Measurements from ENCODE around the gene PGC.

Gene PGC

GRCh38 chr6:41708856-41709255 is 38.3 kb downstream of the PGC start:
- TF ChIP-seq CTCF (conservative IDR thresholded peaks at IDR 0.05), result no peak
- no peak for TF ChIP-seq ZFX (IDR thresholded peaks at IDR 0.05)
- no peak overlapping the region for H3K27ac ChIP-seq

- H3K27ac ChIP-seq, result no peak overlapping the region
These were observed 39.5 kb downstream of the PGC start for GRCh38 chr6:41707565-41708200.

GRCh38 chr6:41706876-41707564 is 40.2 kb downstream of the PGC start:
- TF ChIP-seq CTCF (conservative IDR thresholded peaks at IDR 0.05) (no peak), ZFX (IDR thresholded peaks at IDR 0.05) (no peak)
- H3K27ac ChIP-seq, result no peak overlapping the region

More at GRCh38 chr6:41707565-41708200, 39.5 kb downstream of the PGC start:
- TF ChIP-seq CTCF (conservative IDR thresholded peaks at IDR 0.05), result no peak
- no peak for TF ChIP-seq ZFX (IDR thresholded peaks at IDR 0.05)

- H3K27ac ChIP-seq, result no peak overlapping the region
- no peak; the same call in 1 of the 2 replicates for TF ChIP-seq CTCF (conservative IDR thresholded peaks at IDR 0.05)
- TF ChIP-seq ZFX (IDR thresholded peaks at IDR 0.05), result no peak
These were observed 41.0 kb downstream of the PGC start for GRCh38 chr6:41705996-41706835.

DNA sequence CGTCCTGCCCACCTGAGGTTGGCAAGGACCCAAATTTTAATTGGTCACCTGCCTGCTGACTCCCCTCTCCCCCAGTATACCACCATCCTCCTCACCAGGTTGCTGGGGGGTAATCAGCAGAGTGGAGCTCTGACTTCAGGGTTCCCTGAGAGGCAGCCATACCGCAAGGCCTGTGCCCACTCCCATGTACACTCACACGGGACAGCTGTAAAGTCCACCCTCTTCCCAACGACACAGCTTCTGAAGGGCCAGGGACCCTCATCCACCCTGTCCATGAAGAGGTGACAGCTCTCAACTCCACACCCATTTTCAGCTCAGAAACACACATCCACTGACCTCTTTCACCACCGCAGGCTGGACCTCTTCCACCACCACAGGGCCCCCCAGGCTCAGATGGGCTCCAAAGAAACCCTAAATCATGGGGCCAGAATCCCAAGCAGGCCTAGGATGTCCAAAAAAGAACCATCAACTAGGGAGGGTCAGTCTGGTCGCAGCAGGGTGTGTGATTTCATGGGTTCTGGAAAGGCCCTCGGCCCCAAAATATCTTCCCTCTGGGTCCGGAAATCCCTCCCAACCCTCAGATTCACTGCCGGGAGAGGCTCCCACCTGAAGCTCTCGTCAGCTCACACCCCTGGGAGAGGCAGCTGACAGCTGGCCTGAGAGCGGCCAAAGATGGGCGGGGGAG is 41.7 kb downstream of the PGC start:
- TF ChIP-seq CTCF (conservative IDR thresholded peaks at IDR 0.05) (no peak), ZFX (IDR thresholded peaks at IDR 0.05) (no peak)
- H3K27ac ChIP-seq, result no peak overlapping the region

- TF ChIP-seq CTCF (conservative IDR thresholded peaks at IDR 0.05) (no peak), ZFX (IDR thresholded peaks at IDR 0.05) (no peak)
- H3K27ac ChIP-seq, result no peak overlapping the region
These were observed 42.4 kb downstream of the PGC start for GRCh38 chr6:41704656-41705310.
